ENCODE data around the gene PHF21B. TPM values are rescaled to one million over a fixed set of nuclear protein-coding genes. Genes with fewer than 3 reads are reported as not detected.

Gene PHF21B
- total and polyA plus RNA-seq, 12 donors: 0.30 to 4.4 (median 1.8) TPM

DNA sequence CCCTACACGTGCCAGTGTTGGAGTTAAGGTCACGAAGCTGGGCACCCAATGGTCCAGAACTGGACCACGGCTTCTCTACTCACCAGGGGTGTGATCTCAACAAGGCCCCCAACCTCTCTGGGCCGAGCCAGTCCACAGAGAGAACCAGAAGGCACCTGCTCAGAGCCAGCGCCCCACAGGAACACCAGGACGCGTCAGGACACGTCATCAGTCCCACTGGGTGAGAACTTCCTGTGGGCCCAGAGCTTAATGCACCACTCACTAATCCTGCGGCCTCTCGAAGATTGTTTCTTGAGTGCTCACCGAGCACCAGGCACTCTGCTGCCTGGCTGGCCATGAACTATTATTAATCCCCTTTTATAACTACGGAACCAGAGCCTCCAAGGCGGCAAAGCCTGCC lies 10.1 kb downstream of the PHF21B start:
- no peaks in the 10 kb centered on the region for H3K4me1 ChIP-seq (replicated peaks in 1 of 2)
- 83 to 88% (median 85%) methylated on average over 13 of the region's 13 CpGs for WGBS, 4 donors
- H3K27ac ChIP-seq: no peak overlapping the region
- H3K9me3 ChIP-seq (replicated peaks in 1 of 3): no peaks in the 10 kb centered on the region
- H3K36me3 ChIP-seq (replicated peaks in 1 of 2): no peaks in the 10 kb centered on the region
- DNase-seq: no peak
- TF ChIP-seq POLR2A (IDR thresholded peaks at IDR 0.05): no peak
- TF ChIP-seq, protein P1, sequence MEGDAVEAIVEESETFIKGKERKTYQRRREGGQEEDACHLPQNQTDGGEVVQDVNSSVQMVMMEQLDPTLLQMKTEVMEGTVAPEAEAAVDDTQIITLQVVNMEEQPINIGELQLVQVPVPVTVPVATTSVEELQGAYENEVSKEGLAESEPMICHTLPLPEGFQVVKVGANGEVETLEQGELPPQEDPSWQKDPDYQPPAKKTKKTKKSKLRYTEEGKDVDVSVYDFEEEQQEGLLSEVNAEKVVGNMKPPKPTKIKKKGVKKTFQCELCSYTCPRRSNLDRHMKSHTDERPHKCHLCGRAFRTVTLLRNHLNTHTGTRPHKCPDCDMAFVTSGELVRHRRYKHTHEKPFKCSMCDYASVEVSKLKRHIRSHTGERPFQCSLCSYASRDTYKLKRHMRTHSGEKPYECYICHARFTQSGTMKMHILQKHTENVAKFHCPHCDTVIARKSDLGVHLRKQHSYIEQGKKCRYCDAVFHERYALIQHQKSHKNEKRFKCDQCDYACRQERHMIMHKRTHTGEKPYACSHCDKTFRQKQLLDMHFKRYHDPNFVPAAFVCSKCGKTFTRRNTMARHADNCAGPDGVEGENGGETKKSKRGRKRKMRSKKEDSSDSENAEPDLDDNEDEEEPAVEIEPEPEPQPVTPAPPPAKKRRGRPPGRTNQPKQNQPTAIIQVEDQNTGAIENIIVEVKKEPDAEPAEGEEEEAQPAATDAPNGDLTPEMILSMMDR (IDR thresholded peaks at IDR 0.05): no peak
- intact Hi-C loops (cut with DNase I): no loop called here
- no peak overlapping the region for H3K4me3 ChIP-seq
- H3K27me3 ChIP-seq: no peaks in the 10 kb centered on the region

DNA sequence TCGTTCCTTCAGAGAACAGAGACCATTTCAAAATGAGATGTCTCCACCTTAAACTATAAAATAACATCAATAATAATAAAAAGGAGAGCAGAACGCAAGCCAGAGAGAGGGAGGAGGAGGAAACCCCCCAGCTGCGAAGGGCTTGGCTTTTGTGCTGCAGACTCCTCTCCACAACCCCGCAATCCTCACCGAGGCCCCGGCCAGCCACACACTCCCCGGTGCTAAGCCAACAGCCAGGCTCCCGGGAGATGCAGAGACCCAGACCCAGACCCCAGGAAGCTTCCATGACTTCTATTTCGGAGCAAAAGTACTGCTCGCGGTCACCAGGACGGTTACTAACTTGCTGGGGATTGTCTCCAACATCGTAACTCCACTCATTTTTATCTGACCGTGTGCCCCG lies 10.6 kb downstream of the PHF21B start:
- H3K27ac ChIP-seq: no peak overlapping the region
- H3K36me3 ChIP-seq (replicated peaks in 1 of 2): no peaks in the 10 kb centered on the region
- TF ChIP-seq, protein P1 (IDR thresholded peaks at IDR 0.05): no peak
- TF ChIP-seq POLR2A (IDR thresholded peaks at IDR 0.05): no peak
- intact Hi-C loops (cut with DNase I): no loop called here
- 82 to 91% (median 89%) methylated on average over 15 of the region's 15 CpGs for WGBS, 4 donors
- no peak overlapping the region for H3K4me3 ChIP-seq
- H3K4me1 ChIP-seq (replicated peaks in 1 of 2): no peaks in the 10 kb centered on the region
- H3K27me3 ChIP-seq: no peaks in the 10 kb centered on the region
- H3K9me3 ChIP-seq (replicated peaks in 1 of 3): no peaks in the 10 kb centered on the region
- no peak for DNase-seq

DNA sequence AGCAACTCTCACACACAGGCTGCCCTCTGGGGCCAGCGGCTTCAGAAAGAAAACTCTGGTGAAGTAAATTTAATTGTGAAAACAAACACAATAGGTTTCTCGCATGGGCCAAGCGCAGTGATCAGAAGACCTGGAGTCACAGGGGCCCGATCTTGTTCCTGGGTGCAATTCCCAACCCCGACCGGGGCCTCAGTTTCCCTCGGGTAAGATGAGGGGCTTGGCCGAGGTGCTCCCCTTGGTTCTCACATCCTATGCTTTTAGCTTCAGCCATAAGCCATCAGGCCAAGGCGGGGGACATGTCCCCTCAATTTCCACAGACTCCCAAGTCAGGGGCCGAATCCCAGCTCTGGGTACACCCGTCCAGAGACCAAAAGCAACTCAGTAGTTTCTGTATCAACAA lies 11.5 kb downstream of the PHF21B start:
- intact Hi-C loops (cut with DNase I): no loop called here
- DNase-seq: no peak
- H3K4me1 ChIP-seq (replicated peaks in 1 of 2): no peaks in the 10 kb centered on the region

DNA sequence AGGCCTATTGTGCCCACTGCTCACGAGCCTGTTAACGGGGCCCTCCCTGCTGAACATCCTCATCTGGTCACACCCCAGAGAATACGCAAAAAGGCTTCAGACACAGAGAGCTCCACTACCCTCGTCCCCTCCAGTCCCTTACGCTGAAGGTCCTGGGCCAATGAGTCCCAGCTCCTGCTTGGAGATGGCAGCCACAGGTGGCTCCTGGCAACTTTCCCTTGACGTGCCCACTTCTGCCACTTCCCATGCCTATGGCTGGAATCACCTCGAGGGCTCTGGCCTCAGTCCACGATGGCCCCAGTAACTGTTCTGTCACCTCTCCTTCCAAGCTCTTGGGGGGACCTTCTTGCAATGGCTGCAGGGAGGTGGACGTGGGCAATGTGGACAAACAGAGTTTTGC lies 12.7 kb downstream of the PHF21B start:
- no peak overlapping the region for H3K4me3 ChIP-seq
- intact Hi-C loops (cut with DNase I): no loop called here
- TF ChIP-seq POLR2A (IDR thresholded peaks at IDR 0.05): no peak
- TF ChIP-seq, protein P1 (IDR thresholded peaks at IDR 0.05): no peak
- no peak for DNase-seq
- H3K27me3 ChIP-seq: no peaks in the 10 kb centered on the region
- no peaks in the 10 kb centered on the region for H3K36me3 ChIP-seq (replicated peaks in 1 of 2)
- WGBS, 4 donors: 82 to 92% (median 84%) methylated on average over 9 of the region's 9 CpGs
- no peaks in the 10 kb centered on the region for H3K4me1 ChIP-seq (replicated peaks in 1 of 2)
- H3K27ac ChIP-seq: no peak overlapping the region
- no peaks in the 10 kb centered on the region for H3K9me3 ChIP-seq (replicated peaks in 1 of 3)

More for the DNA sequence above, 11.5 kb downstream of the PHF21B start:
- no peak for TF ChIP-seq POLR2A (IDR thresholded peaks at IDR 0.05)
- TF ChIP-seq, protein P1 (IDR thresholded peaks at IDR 0.05): no peak
- no peak overlapping the region for H3K4me3 ChIP-seq
- H3K36me3 ChIP-seq (replicated peaks in 1 of 2): no peaks in the 10 kb centered on the region
- no peak overlapping the region for H3K27ac ChIP-seq
- 90% methylated on average over 9 to 11 of the region's 11 CpGs for WGBS, 4 donors
- no peaks in the 10 kb centered on the region for H3K27me3 ChIP-seq
- no peaks in the 10 kb centered on the region for H3K9me3 ChIP-seq (replicated peaks in 1 of 3)
